Stimulated activated CD4-positive, alpha-beta T cell treated with anti-CD3 and anti-CD28 coated beads, TNF-alpha, amount 100 ng/mL, for 4 hours (primary cell): ENCODE measurements around the gene SLC6A3.

ENCODE experiments used
- DNase-seq, 3 experiments: peaks; one replicate each; pipeline ENCODE4 v3.0.0-alpha.2; 2020; ENCODE audit warnings: low read depth in 3 of 3

SLC6A3 gene

GRCh38 chr5:1409381-1410110 lies 35.7 kb downstream of the SLC6A3 start:
- DNase-seq, result no peak

DNA sequence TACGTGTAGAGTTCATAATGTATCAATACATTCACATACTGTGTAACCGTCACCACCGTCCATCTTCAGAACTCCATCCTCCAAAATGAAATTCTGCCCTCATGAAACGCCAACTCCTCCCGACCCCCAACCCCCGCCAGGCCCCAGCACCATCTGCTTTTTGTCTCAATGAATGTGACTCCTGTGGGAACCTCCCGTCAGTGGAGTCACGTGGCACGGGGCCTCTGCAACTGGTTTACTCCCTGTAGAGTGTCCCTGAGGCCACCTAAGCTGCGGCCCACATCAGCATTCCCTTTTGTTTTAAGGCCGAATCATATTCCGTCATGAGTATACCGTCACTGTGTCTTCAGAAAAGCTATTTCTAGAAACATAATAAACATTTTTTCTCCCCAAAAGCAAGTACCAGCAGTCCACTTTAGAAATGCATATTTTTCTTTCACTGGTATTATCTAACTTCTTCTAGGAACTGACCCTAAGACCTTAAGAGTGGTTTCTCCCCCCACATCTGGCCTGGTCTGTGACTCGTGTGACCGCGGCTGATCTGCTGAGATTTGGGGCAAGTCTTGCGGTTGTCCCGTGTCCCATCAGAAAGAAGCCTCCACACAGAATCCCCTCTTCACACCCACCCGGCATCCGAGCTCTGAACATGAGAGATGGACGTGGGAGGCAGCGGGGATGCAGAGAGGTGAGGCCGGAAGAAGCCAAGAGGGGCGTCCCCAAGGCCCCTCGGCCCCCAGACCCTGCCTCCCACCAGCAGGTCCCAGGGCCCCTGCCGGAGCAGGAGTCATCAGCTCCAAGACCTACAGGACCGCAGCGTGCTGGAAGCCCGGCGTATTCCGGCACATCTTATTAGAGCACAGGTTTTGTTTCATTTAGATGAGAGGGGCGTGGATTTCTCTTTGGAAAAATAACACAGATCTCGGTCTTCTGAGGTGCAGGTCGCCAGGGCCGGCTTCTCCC lies 38.3 kb downstream of the SLC6A3 start:
- DNase-seq, result no peak

DNA sequence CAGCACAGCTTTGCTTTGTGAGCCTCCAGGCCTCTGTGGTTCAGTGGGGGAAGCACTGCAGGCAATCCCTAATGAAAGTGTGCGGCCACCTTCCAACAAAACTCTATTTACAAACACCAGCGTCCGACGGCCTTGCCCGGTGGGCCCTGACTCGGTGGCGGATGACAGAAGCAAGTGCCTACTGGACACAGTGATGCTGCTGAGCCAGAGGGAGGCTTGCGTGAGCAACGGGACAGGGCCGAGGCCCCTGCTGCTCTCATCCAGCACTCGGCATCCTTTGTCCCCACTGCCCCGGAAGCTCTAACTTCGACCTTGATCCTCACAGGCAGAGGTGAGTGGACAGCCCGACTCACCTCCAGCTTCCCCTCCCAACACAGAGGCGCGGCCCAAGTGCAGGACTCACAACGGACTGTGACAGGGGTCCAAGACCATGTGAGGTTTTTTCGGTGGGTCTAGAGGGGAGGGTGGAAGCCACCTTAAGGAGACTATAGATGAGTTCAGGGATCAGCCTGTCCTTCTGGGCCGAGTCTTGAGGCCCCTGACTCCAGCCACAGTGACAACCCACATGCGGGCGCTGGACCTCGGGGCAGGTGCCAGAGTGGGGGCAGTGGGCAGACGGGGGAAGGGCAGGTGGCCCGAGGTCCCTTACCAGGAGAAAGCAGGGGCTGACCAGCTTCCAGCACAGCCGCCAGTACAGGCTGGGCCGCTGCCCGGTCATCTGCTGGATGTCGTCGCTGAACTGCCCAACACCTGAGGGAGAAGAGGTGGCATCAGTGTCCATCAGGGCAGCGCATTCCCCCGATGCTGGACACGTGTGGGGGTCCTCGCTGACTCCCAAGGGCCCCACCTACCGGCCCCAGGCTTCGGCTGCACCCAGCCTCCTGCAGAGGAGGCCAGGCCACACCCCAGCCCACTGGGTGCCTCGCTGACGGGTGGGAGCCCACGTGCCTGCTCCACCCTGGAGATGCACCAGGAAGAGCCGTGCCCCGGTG lies 39.4 kb downstream of the SLC6A3 start:
- DNase-seq, result no peak

GRCh38 chr5:1405121-1405520 lies 40.1 kb downstream of the SLC6A3 start:
- no peak for DNase-seq

DNA sequence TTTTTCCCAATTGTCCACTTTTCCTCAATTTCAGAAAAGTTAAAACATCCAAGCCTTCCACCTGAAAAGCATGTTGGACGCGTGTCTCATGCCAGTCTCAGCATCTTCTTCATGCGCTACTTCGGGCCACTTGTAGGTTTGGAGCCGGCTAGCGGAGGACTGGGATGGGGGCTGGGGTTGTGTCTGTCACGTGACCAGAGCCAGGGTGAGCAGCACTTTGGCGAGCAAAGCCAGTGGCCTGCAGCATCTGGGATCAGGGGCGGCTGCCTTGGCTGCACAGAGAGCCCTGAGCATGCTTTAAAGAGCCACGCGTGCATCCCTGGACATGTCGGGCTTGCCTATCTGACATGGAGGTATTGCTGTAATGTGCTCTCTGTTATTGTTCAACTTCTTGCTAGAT lies 41.2 kb downstream of the SLC6A3 start:
- no peak for DNase-seq

DNA sequence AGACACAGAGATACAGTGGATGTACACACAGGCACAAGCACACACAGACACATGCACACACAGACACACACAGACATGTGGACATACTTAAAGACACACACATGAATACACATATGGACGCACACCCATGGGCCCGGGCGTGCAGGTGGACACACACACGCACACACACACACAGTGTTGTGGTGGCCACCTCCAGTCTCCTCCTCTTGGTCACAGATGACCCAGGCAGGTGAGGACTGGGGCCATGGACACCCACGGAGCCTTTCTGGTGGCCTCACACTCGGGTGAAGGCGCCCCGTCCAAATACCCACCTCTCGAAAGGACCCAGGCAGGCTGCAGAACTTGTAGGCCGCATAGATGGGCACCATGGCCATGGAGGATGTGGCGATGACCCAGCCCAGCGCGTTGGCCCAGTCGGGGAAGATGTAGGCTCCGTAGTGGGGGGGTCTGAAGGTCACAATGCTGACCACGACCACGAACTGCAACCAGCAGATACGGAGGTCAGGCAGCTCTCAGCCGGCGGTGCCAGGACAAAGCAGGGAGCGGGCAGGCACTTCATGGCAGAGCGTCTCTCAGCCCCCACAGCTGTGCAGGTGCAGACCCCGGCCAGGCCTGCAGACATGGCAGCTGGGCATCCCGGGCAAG lies 42.5 kb downstream of the SLC6A3 start:
- no peak for DNase-seq

- no peak for DNase-seq
Observed at GRCh38 chr5:1401536-1402138, 43.6 kb downstream of the SLC6A3 start.

- DNase-seq, result no peak
Observed at GRCh38 chr5:1400936-1401335, 44.3 kb downstream of the SLC6A3 start.

DNA sequence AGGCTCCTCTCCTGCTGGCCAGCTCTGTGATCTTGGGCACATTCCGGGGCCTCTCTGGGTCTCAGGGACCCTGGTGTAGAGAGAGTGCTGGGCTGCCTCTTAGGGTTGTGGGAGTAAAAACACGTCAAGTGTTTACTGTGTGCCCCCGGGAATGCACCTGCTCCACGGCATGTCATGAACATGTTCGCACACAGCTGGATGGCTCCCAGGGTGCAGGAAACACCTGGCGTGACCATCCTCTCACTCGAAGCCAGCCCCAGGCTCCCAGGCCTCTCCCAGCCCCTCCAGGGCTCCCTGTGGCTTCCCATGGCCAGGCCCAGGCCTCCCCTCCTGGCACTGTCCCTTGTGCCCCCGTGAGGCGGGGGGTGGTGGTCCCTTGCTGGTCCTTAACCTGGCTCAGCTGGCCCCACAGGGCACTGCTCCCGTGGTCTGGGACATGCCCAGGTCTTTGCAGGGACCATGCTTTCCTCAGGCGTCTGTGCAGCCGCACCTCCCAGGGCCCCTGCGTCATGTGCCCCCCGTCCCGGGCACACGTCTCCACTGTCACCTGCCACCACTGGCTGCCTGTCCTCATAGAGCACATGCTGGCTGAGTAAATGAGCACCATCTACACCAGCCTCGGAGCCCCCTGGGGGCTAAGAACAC lies 44.9 kb downstream of the SLC6A3 start:
- no peak for DNase-seq

DNA sequence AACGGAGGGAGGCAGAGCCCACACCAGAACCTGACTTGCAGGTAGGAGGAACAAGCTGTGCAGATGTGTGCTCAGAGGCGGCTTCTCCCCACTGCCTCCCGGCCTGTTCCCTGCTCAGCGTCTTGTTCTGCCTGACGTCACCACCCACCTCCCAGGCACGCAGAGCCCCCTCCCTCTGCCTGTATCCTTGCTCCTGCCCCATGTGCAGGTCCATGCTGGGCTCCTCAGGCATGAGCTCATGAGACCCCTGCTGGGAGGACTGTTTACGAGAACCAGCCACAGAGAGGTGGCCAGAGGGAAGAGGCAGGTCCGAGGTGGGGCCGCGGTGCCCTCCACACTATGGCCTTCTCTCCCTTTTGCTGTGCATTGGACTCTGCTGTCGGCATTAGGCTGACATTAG lies 45.5 kb downstream of the SLC6A3 start:
- DNase-seq, result no peak

- no peak for DNase-seq
Observed at GRCh38 chr5:1396293-1396816, 48.9 kb downstream of the SLC6A3 start.

DNA sequence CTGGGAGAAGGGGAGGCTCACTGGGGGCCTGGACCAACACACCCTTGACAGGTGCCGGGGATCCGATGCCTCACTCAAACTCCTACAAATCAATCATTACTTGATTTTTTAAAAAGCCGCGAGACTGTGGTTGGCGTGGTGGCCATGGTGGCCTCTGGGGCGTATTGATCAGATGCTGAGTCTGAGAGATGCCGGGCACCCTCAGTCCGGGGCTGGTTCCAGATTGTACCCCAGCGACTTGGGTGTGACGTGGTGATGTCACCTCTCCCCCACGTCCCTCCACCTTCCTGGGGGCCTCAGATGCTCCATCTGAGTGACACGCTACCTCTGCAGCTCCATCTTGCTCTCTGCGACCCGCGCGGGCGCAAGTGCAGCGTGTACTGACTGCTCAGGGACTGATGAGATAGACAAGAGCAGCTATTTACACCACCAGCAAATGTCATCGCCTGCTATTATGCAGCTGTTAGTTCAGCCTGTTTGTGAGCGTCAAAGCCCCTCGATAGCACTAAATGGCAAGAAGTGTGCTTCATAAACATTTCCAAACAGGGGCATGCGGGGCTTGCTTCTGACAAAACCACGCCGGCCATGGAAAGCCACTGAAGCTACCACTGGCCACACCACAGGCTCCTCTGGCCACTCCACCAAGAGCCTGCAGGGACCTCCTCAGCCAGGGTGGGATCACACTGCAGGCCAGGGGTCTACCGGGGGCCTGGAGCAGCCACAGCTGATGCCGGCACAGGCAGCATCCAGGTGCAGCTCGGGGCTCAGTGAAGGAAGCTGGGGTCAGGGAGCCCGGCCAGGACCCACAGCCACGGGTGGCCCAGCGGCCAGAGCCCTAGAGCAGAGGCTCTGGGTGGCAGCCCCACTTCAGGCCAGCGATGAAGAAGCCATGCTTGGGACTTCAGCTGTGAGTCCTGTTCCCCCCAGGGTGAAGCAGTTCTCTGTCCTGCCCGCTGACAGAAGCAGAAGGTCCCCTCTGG lies 50.1 kb downstream of the SLC6A3 start:
- DNase-seq, result no peak

DNA sequence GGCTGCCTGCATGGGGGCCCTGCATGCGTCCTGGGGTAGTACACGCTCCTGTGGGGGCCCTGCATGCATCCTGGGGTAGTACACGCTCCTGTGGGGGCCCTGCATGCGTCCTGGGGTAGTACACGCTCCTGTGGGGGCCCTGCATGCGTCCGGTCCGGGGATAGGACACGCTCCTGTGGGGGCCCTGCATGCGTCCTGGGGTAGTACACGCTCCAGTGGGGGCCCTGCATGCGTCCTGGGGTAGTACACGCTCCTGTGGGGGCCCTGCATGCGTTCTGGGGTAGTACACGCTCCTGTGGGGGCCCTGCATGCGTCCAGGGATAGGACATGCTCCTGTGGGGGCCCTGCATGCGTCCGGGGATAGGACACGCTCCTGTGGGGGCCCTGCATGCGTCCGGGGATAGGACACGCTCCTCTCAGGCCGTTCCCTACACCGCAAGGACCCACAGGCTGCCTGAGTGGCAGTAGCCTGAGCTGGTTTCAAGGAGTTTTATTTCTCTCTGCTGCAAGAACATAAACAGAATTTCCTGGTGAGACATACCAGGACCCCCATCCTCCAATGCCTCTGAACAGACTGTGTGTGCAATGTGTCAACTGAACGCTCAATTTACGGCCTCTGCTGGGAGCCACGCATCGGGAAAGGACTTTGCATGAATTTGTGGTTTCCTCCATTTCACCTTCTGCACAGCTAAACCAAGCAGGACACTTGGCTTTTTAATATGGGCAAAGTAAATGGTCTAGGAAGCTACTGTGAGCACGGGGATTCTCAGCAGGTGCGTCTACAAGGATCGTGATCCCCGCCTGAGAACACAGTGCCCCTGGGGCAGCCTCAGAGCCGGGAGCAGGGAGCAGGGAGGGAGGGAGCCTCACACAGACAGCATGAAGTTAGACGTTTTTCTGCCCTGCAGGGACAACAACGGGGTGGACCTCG lies 51.4 kb downstream of the SLC6A3 start:
- no peak for DNase-seq

DNA sequence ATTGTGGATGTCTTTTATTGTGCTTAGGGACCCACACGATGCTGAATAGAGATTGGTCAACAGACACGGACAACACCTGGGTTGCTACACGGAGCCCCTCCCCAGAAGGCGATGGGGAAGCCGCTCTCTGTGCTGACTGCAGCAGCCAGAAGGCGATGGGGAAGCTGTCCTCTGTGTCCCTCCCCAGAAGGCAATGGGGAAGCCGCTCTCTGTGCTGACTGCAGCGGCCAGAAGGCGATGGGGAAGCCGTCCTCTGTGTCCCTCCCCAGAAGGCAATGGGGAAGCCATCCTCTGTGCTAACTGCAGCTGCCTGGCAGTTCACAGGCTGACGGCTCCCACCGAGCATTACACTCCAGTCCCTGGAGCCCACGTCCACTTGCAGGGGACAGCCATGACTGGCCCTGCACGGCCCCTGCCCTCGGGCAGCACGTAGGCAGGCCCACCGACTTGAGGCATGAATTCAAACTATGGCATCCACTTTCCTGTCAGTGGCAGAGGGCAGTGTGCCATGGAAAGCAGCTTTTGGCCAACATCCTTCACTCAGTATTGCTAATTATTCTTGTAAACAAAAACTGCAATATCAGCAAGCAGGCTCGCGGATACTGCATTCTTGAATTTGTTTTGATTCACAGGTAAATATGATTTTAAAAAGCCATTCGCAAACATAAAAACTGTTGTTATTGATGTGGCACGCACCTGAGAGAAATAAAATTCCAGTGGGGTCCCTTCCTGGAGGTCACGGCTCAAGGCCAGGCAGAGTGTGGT lies 52.3 kb downstream of the SLC6A3 start:
- no peak for DNase-seq

GRCh38 chr5:1392261-1392660 lies 53.0 kb downstream of the SLC6A3 start:
- no peak for DNase-seq

GRCh38 chr5:1391691-1392090 lies 53.5 kb downstream of the SLC6A3 start:
- no peak for DNase-seq
